ENCODE measurements around the gene ZNF502.

Gene ZNF502

GRCh38 chr3:44762170-44762677, 49.8 kb downstream of the ZNF502 start:
- no peak for DNase-seq (ENCODE audit: low read depth, low spot score)
- H3K4me3 ChIP-seq (ENCODE audit: low read length), result peak overlapping the region; percentile 89

GRCh38 chr3:44762690-44763089, 50.2 kb downstream of the ZNF502 start:
- no peak for DNase-seq (ENCODE audit: low read depth, low spot score)
- H3K4me3 ChIP-seq (ENCODE audit: low read length), result peak overlapping the region; percentile 89

DNA sequence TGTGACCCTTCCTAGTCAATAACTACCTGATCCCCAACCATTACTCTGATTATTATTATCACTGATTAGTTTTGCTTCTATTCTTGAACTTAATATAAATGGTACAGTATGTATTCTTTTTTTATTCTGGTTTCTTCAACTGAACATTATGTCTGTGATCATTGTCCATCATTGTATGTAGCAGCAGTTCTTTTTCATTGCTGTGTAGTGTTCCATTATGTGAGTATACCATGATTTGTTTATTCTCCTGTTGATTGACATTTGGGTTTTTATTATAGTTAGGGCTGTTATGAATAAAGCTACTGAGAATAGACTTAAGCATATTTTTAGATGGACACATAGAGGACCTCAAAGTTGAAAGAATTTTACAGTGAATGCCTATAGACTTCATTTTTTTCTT, 51.8 kb downstream of the ZNF502 start:
- H3K4me3 ChIP-seq (ENCODE audit: low read length), result no peak overlapping the region
- no peak for DNase-seq (ENCODE audit: low read depth, low spot score)

DNA sequence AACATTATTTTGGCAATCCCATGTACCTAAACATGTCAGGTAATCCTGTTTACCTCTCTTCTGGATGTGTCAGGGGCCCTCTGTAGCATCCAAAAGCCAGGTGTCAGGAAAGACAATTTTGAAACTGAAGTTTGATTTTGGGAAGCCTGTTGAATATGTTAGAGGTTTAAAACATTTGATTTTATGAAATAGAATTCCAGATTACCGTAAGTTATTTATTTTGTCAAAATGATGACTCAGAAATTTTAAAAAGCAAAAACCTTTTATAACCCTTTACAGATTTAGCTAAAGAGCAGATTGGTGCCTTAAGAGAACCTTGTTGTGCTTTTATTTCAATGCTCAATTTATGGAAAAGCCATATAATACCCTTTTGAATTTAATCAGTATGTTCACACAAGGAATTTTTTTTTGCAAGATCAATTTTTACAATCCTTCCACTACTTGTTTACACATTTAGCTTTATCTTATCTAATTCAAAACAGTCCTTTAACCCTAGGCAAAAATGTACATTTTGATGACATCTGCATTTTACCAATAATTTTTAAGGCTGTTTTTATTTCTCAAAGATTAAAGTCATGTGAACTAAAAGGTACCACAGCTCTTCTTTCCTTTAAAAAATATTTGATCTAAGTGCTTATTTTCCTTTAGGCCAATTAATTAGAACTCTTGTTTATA, 59.1 kb downstream of the ZNF502 start:
- no peak overlapping the region for H3K4me3 ChIP-seq (ENCODE audit: low read length)
- no peak for DNase-seq (ENCODE audit: low read depth, low spot score)

- no peak overlapping the region for H3K4me3 ChIP-seq (ENCODE audit: low read length)
- DNase-seq (ENCODE audit: low read depth, low spot score), result no peak
Measured at GRCh38 chr3:44772099-44772442, 59.6 kb downstream of the ZNF502 start.
